Adrenal gland (tissue), 12 donors: ENCODE results near the gene GNG11. TPM values are rescaled to one million over a fixed set of nuclear protein-coding genes. Genes with fewer than 3 reads are reported as not detected.

Experiments
- DNase-seq, 7 donors: peaks; one replicate each; pipeline ENCODE4 v3.0.0-alpha.2; 2019 to 2020
- H3K27ac ChIP-seq, 5 donors: fragments of 200-600 bp; sonication (generic) in 4 of 5; 1 replicate in 3 of 5; 2 replicates in 2 of 5; pipeline versions ENCODE4 v1.5.1 to v1.8.0; 2016 to 2020; ENCODE audit warnings: mild to moderate bottlenecking in 1 of 5
- H3K27me3 ChIP-seq: fragments of 200-600 bp; 2 replicates; pipeline ENCODE4 v1.8.0; 2021
- H3K36me3 ChIP-seq, 2 donors: fragments of 200-600 bp; replicated peaks in 1 of 2; 1 replicate in 1 of 2; 2 replicates in 1 of 2; pipeline versions ENCODE4 v1.5.1 to v1.8.0; 2018 to 2022
- H3K4me1 ChIP-seq, 2 donors: fragments of 200-600 bp; replicated peaks in 1 of 2; 1 replicate in 1 of 2; 2 replicates in 1 of 2; pipeline versions ENCODE4 v1.5.1 to v1.8.0; 2018 to 2021
- H3K4me3 ChIP-seq, 4 donors: fragments of 200-600 bp; sonication (generic) in 3 of 4; one replicate each; pipeline ENCODE4 v1.5.1; 2016 to 2018
- H3K9me3 ChIP-seq, 3 donors: fragments of 200-600 bp; sonication (generic) in 1 of 3; replicated peaks in 1 of 3; 1 replicate in 2 of 3; 2 replicates in 1 of 3; pipeline versions ENCODE4 v1.5.1 to v1.8.0; 2016 to 2021
- CTCF ChIP-seq, 6 experiments: fragments of 450-650 bp in 4 of 6; fragments of 200-600 bp in 2 of 6; sonication (generic) in 1 of 6; IDR thresholded peaks; 1 replicate in 5 of 6; 2 replicates in 1 of 6; pipeline versions ENCODE4 v1.5.1 to v1.8.0; 2016 to 2021; ENCODE audit warnings: antibody characterized with exemption in 6 of 6, mild to moderate bottlenecking in 2 of 6, moderate library complexity in 1 of 6
- POLR2A ChIP-seq, 2 donors: fragments of 450-650 bp; IDR thresholded peaks; one replicate each; pipeline ENCODE4 v1.6.1; 2017; ENCODE audit warnings: antibody characterized with exemption in 2 of 2, mild to moderate bottlenecking in 2 of 2, moderate library complexity in 1 of 2
- WGBS, 4 donors: extraction: QIAGEN DNeasy Blood & Tissue Kit in 2 of 4; methylation state at CpG; one replicate each; pipeline versions ENCODE4 v1.1.5 to v1.1.7; 2013 to 2017; 5-methylcytosine and 5-hydroxymethylcytosine counted together
- intact Hi-C, 2 donors: fragments of 100-400 bp; cut with DNase I; formaldehyde crosslinking; loops; one replicate each; pipeline versions ENCODE4 v1.14.1 to v1.15.0; 2022 to 2023
- polyA plus RNA-seq, 3 donors: library from polyadenylated mRNA; stranded (reverse); fragments of 200-250 nt in 2 of 3; fragments of 350-450 nt in 1 of 3; fragmentation: Illumina TruSeq in 1 of 3; extraction: RNeasy Lipid Tissue Mini Kit (QIAGEN cat#74804) in 1 of 3; gene quantifications; one replicate each; pipeline ENCODE4 v1.2.3, GENCODE V29; 2013 to 2014
- small RNA-seq, 2 donors: library from RNA; depleted of rRNA; stranded (forward); fragments of <200 nt; gene quantifications; one replicate each; pipeline ENCODE3, GENCODE V24; 2016
- total RNA-seq, 9 donors: library from RNA; depleted of rRNA in 4 of 9; stranded (reverse); fragments of >200 nt in 4 of 9; fragments of 120-200 nt in 1 of 9; fragmentation: NEBNext Ultra II Directional in 1 of 9; extraction: Animal tissue kit (Norgen Biotek cat#: 25700) in 1 of 9; gene quantifications; one replicate each; pipeline versions ENCODE4 v1.1.0 to v1.2.4, GENCODE V29; 2013 to 2023
- donor health status: healthy with polysubstance abuse.
- donor health status: Bipolar disorder and iron deficiency.
- donor health status: DM: yes; HTN: yes; CAD: no.
- donor health status: DM: no; HTN: no; CAD: no.
- donor health status: DM: no; HTN: no; CAD: no.
- donor health status: DM: yes; HTN: yes; CAD: no.

Gene GNG11
- total and polyA plus RNA-seq, 12 donors, result 8.3 to 39.0 (median 18.2) TPM

GRCh38 chr7:93973134-93973533 is 51.6 kb downstream of the GNG11 start:
- intact Hi-C loops, result no loop called here

GRCh38 chr7:93977211-93977950 is 55.8 kb downstream of the GNG11 start:
- no peaks in the 10 kb centered on the region for H3K27me3 ChIP-seq
- H3K9me3 ChIP-seq, result no peaks in the 10 kb centered on the region
- no peak for DNase-seq
- intact Hi-C loops, result no loop called here
- TF ChIP-seq CTCF (IDR thresholded peaks at IDR 0.05) (no peak), POLR2A (IDR thresholded peaks at IDR 0.05) (no peak)
- no peak overlapping the region for H3K4me3 ChIP-seq
- WGBS, 4 donors, result 76 to 84% (median 82%) methylated on average over 7 of the region's 7 CpGs
- no peaks in the 10 kb centered on the region for H3K36me3 ChIP-seq
- no peak overlapping the region for H3K27ac ChIP-seq
- no peaks in the 10 kb centered on the region for H3K4me1 ChIP-seq

More at GRCh38 chr7:93973134-93973533, 51.6 kb downstream of the GNG11 start:
- Histone ChIP-seq H3K27me3 (no peaks in the 10 kb centered on the region), H3K9me3 (no peaks in the 10 kb centered on the region), H3K36me3 (no peaks in the 10 kb centered on the region), H3K27ac (no peak overlapping the region), H3K4me1 (no peaks in the 10 kb centered on the region), H3K4me3 (no peak overlapping the region)
- no peak for DNase-seq
- 85 to 100% (median 92%) methylated on average over 1 of the region's 1 CpG for WGBS, 4 donors
- TF ChIP-seq CTCF (IDR thresholded peaks at IDR 0.05), result no peak
- no peak for TF ChIP-seq POLR2A (IDR thresholded peaks at IDR 0.05)

Small RNA genes within 50 kb of the gene (small RNA-seq; reads per million reads assigned to genes)
- gene AC002076.2, result 0 reads per million in 2 donors

Other genes starting within 250 kb of the GNG11 start
- 10 to 100 TPM in 7 of 9 donors, 1 to 10 TPM in 2; 7.4 to 87.8 (median 34.5) TPM for gene TFPI2, start 31.0 kb upstream of the GNG11 start, total RNA-seq
- 10 to 100 TPM; 15.3 to 27.4 (median 19.4) TPM for gene TFPI2, start 31.0 kb upstream of the GNG11 start, polyA plus RNA-seq
- not detected for gene GNGT1, start 15.2 kb upstream of the GNG11 start, total RNA-seq
- gene GNGT1, start 15.2 kb upstream of the GNG11 start, polyA plus RNA-seq, result not detected
- gene BET1, start 82.6 kb downstream of the GNG11 start, total RNA-seq, result 10 to 100 TPM; 18.6 to 54.1 (median 38.6) TPM
- 10 to 100 TPM; 36.4 to 91.3 (median 36.5) TPM for gene BET1, start 82.6 kb downstream of the GNG11 start, polyA plus RNA-seq